ENCODE results near the gene ITIH4. TPM values are rescaled to one million over a fixed set of nuclear protein-coding genes. Genes with fewer than 3 reads are reported as not detected.

The ITIH4 gene
- total and polyA plus RNA-seq, 2 of the 13 experiments (the other 11 are each of a cell fraction or from before 2014, with no cell fraction given): 2.7 to 5.3 TPM

DNA sequence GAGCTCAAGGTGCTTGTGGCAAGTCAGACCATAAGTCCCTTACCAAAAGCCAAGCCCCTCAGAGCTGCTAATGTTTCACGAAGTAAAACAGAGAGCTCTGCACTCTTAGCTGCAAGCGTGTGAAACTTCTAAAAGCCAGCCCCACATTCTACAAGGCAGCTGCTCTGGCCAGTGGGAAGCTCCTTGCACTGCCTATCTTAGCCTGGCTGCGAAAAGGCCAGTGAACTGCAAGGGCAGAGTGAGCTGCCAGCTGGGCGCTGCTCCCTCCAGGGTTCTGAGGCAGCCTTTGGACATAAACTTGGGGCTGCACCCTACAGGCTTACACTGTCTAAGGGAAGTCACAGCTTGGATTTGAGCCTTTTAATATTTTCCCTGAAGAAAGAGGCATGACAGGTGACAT is 6.5 kb upstream of the ITIH4 start:
- peaks cover 22% of the 10 kb centered on the region for H3K4me1 ChIP-seq (ENCODE audit: insufficient read depth, low read length)
- ATAC-seq (no peak), FAIRE-seq (no peak), DNase-seq (ENCODE audit: low spot score) (no peak)
- in situ Hi-C loops (cut with HindIII; ENCODE audit: extremely low pct_ligation_motif_present, low pct_unique_long_range_greater_than_20kb) (no loop called here), intact Hi-C loops (cut with micrococcal nuclease; ENCODE audit: unreplicated experiment) (no loop called here)
- TF ChIP-seq ZNF264 (CRISPR knock-in tag; IDR thresholded peaks at IDR 0.05): no peak
- TF ChIP-seq SRSF4 (IDR thresholded peaks at IDR 0.05; ENCODE audit: low read depth, low read length, poor library complexity, severe bottlenecking): no peak
- TF ChIP-seq HNF1B (CRISPR knock-in tag; IDR thresholded peaks at IDR 0.05): no peak
- TF ChIP-seq NAIF1 (CRISPR knock-in tag; IDR thresholded peaks at IDR 0.05; ENCODE audit: borderline replicate concordance): no peak
- TF ChIP-seq RFX3 (CRISPR knock-in tag; IDR thresholded peaks at IDR 0.05): no peak
- TF ChIP-seq ZSCAN25 (CRISPR knock-in tag; IDR thresholded peaks at IDR 0.05): no peak
- no peak for TF ChIP-seq ZNF780A (CRISPR knock-in tag; IDR thresholded peaks at IDR 0.05)
- TF ChIP-seq, protein P1, sequence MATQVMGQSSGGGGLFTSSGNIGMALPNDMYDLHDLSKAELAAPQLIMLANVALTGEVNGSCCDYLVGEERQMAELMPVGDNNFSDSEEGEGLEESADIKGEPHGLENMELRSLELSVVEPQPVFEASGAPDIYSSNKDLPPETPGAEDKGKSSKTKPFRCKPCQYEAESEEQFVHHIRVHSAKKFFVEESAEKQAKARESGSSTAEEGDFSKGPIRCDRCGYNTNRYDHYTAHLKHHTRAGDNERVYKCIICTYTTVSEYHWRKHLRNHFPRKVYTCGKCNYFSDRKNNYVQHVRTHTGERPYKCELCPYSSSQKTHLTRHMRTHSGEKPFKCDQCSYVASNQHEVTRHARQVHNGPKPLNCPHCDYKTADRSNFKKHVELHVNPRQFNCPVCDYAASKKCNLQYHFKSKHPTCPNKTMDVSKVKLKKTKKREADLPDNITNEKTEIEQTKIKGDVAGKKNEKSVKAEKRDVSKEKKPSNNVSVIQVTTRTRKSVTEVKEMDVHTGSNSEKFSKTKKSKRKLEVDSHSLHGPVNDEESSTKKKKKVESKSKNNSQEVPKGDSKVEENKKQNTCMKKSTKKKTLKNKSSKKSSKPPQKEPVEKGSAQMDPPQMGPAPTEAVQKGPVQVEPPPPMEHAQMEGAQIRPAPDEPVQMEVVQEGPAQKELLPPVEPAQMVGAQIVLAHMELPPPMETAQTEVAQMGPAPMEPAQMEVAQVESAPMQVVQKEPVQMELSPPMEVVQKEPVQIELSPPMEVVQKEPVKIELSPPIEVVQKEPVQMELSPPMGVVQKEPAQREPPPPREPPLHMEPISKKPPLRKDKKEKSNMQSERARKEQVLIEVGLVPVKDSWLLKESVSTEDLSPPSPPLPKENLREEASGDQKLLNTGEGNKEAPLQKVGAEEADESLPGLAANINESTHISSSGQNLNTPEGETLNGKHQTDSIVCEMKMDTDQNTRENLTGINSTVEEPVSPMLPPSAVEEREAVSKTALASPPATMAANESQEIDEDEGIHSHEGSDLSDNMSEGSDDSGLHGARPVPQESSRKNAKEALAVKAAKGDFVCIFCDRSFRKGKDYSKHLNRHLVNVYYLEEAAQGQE (IDR thresholded peaks at IDR 0.05; ENCODE audit: borderline replicate concordance in 1 of 2, low read depth in 1 of 2, low read length in 2 of 2): no peak
- CTCF ChIA-PET (ENCODE audit: low intra/inter-chr PET ratio, low total read pairs): no interaction called here
- no peaks in the 10 kb centered on the region for H3K27me3 ChIP-seq (ENCODE audit: control insufficient read depth in 1 of 2, insufficient read depth in 2 of 2, low read length in 2 of 2)
- POLR2A ChIA-PET: no interaction called here
- H3K4me3 ChIP-seq (replicated peaks in 1 of 3; ENCODE audit: insufficient read depth in 1 of 3, low read depth in 2 of 3, low read length in 3 of 3): no peak overlapping the region
- H3K27ac ChIP-seq (ENCODE audit: extremely low read length, insufficient read depth, low read length): no peak overlapping the region
- no peaks in the 10 kb centered on the region for H3K79me2 ChIP-seq (ENCODE audit: insufficient read depth, low read length)
- H3K9me3 ChIP-seq (ENCODE audit: low read length): no peaks in the 10 kb centered on the region
- H3K36me3 ChIP-seq (replicated peaks in 1 of 2; ENCODE audit: control insufficient read depth in 1 of 2, insufficient read depth in 2 of 2, low read length in 2 of 2): no peaks in the 10 kb centered on the region
- H3K9ac ChIP-seq (ENCODE audit: insufficient read depth, low read depth, low read length): no peak overlapping the region
- no peaks in the 10 kb centered on the region for H4K20me1 ChIP-seq (ENCODE audit: insufficient read depth, low read length)
- WGBS (ENCODE audit: low lambda C conversion rate): 92% methylated on average over 4 of the region's 4 CpGs
- no peak overlapping the region for H3K4me2 ChIP-seq (ENCODE audit: low read depth, low read length)
- H2AFZ ChIP-seq (ENCODE audit: low read length): no peak overlapping the region
- BruUV-seq (replicated peaks): no TSS peak

Data from HepG2 (cell line).